GM18498 (cell line): ENCODE results near the gene RNF167.
"Not testable (repeated sequence)": the region's sequence is repeated elsewhere in the genome, so short reads cannot be mapped to it uniquely, and the experiment has no call there.

Source experiments
- ATAC-seq: cut with Tn5 transposase; IDR thresholded peaks from one replicate; pipeline ENCODE4 v1.9.1; 2021; ENCODE audit warnings: mild to moderate bottlenecking, moderate library complexity; ENCODE audit not compliant: unreplicated experiment

Gene RNF167

GRCh38 chr17:4901648-4902344 is 38.3 kb upstream of the RNF167 start:
- ATAC-seq: no peak

GRCh38 chr17:4902540-4902939 is 37.5 kb upstream of the RNF167 start:
- no peak for ATAC-seq

DNA sequence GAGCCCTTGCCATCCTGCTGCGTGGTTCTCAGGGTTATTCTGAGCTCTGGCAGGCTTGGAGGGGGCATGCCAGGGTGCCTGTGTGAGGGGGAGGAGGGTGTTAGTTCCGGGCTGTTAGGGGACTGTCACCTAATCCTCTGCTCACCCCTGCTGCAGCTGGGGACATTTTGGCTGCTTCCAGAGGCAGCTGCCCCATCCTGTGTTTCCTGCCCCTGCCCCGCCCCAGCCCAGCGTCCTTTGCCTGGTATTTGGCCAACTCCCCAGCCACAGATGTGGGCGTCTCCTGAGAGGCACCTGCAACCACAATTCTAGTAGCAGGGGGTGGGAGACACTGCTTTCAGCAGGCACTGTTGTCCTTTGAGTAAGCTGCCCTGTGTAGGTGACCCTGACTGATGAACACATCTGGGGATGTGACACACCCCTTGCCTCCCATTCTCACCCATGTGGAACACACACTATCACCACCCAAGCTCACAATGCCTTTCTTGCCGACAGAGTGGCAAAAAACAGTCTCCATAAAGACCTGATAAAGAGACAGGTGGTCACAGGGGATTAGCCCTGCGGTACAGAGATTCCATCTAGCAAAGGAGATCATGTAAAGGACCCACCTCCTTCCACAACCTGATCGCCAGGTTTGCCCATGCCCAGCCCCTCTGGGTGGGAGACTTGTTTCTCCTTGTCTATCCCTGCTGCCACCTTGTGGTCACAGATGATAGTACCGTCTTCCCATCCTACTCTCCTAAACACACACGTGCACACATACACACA is 36.8 kb upstream of the RNF167 start, which contains the start of gene CHRNE:
TSS of gene CHRNE (minus strand) at position 48 of the 768 bp plus-strand sequence. CDS start at position 13, 35 bp downstream.
- ATAC-seq: no peak

DNA sequence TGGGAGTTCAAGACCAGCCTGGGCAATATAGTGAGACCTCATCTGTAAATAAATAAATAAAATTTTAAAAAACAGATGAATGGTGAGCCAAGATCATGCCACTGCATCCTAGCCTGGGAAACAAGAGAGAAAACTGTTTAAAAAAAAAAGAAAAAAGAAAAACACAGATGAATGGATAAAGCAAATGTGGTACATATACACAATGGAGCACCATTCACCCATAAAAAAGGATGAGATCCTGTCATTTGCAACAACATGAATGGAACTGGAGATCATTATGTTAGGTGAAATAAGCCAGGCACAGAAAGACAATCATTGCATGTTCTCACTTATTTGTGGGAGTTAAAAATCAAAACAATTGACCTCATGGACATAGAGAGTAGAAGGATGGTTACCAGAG is 33.4 kb upstream of the RNF167 start:
- not testable (repeated sequence) for ATAC-seq

- no peak for ATAC-seq
These were observed 31.8 kb upstream of the RNF167 start for GRCh38 chr17:4908301-4908700.

GRCh38 chr17:4908711-4909496 is 31.2 kb upstream of the RNF167 start:
- ATAC-seq: peak; percentile 62

DNA sequence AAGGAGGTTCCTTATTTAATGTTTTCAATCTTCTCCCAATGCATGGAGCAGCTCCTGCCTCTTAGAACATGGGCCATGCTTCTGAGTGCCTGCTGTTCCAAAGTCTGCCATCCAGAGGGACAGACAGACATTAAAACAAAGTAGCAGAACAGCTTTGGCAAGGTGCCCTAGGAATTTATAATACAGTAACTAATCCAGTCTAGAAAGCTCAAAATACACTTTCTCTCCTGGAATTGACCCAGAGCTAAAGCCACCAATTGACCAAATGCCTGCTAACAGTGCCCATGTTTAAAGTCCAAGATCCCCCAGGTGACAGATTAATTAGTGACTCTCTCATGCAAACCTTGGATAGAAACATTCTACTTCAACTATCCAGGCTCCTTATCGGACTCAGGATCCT is 26.1 kb upstream of the RNF167 start:
- no peak for ATAC-seq

- not testable (repeated sequence) for ATAC-seq
These were observed 25.5 kb upstream of the RNF167 start for GRCh38 chr17:4914551-4914950.

DNA sequence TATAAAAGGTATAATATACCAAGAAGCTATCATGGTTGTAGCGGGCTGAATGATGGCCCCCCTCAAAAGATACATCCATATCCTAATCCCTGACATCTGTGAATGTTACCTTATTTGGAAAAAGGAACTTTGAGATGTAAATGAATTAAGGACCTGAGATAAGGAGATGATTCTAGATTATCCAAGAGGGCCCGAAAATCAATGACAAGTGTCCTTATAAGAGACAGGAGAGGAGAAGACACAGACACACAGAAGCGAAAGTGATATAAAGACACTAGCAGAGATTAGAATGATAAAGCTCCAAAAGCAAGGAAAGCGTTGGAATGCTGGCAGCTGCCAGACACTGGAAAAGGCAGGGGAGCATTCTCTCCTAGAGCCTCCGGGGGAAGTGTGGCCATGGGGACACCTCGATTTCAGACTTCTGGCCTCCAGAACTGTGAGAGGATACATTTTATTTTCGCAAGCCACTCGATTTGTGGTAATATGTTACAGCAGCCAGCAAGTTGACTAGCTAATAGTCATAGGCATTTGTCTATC is 20.5 kb upstream of the RNF167 start:
- no peak for ATAC-seq

- no peak for ATAC-seq
These were observed 19.6 kb upstream of the RNF167 start for GRCh38 chr17:4920351-4921048.

DNA sequence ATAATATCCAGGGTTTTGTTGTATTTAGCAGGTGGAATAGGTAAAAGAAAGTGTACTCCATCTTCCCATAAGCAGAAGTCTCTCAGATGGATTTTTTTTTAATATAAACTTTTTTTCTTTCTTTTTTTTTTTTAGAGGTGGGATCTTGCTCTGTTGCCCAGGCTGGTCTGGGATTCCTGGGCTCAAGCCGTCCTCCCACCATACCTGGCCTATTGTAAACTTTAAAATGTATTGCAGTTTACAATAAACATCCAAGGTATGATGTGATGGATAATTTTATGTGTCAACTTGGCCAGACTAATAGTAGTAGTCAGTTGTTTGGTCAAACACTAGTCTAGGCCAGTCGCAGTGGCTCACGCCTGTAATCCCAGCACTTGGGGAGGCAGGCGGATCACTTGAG is 18.7 kb upstream of the RNF167 start:
- no peak for ATAC-seq

GRCh38 chr17:4926577-4927335 is 13.3 kb upstream of the RNF167 start:
- ATAC-seq: not testable (repeated sequence)

DNA sequence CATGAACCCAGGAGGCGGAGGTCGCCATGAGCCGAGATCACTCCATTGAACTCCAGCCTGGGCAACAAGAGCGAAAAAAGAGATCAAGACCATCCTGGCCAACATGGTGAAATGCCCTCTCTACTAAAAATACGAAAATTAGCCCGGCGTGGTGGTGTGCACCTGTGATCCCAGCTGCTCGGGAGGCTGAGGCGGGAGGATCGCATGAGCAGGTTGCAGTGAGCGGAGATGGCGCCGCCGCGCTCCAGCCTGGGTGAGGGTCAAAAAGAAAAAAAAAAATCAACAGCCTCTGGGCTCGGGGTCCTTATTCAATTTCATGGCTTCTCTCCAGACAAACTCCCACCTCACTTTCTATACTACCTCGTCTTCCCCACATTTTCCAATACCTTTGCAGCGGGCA is 11.2 kb upstream of the RNF167 start:
- ATAC-seq: no peak

GRCh38 chr17:4931963-4932362 is 8.1 kb upstream of the RNF167 start, which contains the start of gene GP1BA:
Gene GP1BA (plus strand): TSS chr17:4932277. CDS start chr17:4932605, 328 bp downstream.
- no peak for ATAC-seq

GRCh38 chr17:4932756-4933155 is 7.3 kb upstream of the RNF167 start:
- ATAC-seq: no peak

GRCh38 chr17:4933646-4934045 is 6.4 kb upstream of the RNF167 start:
- no peak for ATAC-seq

DNA sequence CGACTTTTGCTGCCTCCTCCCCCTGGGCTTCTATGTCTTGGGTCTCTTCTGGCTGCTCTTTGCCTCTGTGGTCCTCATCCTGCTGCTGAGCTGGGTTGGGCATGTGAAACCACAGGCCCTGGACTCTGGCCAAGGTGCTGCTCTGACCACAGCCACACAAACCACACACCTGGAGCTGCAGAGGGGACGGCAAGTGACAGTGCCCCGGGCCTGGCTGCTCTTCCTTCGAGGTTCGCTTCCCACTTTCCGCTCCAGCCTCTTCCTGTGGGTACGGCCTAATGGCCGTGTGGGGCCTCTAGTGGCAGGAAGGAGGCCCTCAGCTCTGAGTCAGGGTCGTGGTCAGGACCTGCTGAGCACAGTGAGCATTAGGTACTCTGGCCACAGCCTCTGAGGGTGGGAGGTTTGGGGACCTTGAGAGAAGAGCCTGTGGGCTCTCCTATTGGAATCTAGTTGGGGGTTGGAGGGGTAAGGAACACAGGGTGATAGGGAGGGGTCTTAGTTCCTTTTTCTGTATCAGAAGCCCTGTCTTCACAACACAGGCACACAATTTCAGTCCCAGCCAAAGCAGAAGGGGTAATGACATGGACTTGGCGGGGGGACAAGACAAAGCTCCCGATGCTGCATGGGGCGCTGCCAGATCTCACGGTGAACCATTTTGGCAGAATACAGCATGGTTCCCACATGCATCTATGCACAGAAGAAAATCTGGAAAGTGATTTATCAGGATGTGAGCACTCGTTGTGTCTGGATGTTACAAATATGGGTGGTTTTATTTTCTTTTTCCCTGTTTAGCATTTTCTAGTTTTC is 5.7 kb upstream of the RNF167 start:
- no peak for ATAC-seq

DNA sequence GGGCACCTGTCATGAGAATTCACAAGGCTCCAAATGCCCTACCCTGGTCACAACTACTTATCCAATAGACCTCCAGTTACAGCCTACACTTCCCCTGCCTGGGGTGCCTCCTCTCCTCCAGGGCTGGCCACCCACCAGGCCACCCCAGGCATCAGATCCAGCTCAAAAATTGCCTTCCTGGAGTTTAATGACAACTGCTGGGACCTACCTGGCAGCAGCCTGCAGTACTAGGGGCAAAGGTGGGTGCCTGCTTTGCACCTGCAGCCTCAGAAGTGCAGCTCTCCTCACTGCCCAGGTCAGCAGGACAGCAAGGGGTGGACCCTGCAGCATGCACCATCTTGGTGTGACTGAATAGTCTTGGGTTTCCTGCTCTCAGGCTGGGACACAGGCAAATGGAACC is 4.4 kb upstream of the RNF167 start:
- ATAC-seq: no peak

DNA sequence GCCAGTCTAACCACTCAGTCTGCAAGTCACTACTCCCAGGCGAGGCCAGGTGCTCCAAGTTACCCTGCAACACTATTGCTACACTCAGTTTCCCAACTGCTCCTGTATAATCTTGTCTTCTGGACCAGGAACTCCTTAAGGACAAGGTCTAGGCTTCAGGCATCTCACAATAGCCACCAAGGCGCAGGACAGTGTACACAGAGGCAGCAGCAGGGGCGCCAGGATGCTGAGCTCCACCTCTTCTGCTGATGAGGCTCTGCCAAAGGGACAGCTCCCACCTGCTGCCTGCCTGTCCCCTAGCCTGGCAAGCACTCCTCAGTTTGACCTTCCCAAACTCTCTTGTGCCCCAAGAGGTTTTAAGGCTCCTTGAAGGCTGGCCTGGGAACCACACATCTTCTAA is 3.6 kb upstream of the RNF167 start:
- ATAC-seq: no peak
